ENCODE measurements around the gene TBC1D22A.

DNA sequence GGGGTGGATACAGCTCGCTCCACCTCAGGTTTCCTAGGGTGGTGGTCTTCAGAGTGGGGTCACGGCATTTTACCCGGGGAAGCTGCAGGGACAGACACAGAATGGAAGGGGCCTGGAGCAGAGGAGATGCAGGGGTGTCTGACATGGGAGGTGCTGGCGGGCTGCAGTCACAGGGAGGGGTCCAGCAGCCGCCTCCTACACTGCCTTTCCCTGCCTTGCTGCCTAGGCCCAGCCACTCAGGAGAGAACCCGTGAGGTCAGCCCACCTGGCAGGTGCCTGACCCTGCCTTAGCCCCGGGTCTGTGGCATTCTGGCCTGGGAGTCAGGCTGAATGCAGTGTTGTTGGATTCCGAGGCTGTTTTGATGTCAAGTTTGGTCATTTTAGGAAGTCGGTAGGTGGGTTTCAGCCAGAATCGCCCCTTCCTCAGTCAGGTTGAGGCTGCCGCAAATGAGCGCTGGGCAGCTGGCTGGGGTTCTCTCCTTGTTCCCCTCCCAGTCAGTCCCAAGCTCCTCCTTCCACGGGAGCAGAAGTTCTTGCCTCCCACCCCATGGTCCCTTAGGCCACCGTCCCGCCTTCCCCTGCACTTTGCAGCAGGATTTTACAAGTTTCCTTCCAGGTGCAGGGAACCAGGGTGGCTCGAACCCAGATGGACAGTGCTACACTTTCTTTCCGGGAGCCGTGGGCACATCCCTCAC lies 294.5 kb downstream of the TBC1D22A start:
- TF ChIP-seq, protein P1, sequence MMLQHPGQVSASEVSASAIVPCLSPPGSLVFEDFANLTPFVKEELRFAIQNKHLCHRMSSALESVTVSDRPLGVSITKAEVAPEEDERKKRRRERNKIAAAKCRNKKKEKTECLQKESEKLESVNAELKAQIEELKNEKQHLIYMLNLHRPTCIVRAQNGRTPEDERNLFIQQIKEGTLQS (IDR thresholded peaks at IDR 0.05; ENCODE audit: borderline replicate concordance, extremely low read depth, low read depth, low read length), result no peak
- TF ChIP-seq POLR2A (IDR thresholded peaks at IDR 0.05; ENCODE audit: low read depth, low read length), result no peak

Measured in GM12878 (cell line).